Osteocyte (in vitro differentiated cells): ENCODE results near the gene TUBE1. TPM values are rescaled to one million over a fixed set of nuclear protein-coding genes. Genes with fewer than 3 reads are reported as not detected.

Source experiments
- DNase-seq: peaks from one replicate; pipeline ENCODE4 v3.0.0; 2021; ENCODE audit warnings: mixed read lengths; ENCODE audit not compliant: unreplicated experiment; ENCODE audit errors: extremely low spot score
- H3K27ac Mint-ChIP-seq: one replicate; pipeline ENCODE4 v1.8.0; 2021; ENCODE audit warnings: mild to moderate bottlenecking, mixed read lengths; ENCODE audit not compliant: unreplicated experiment
- H3K27me3 Mint-ChIP-seq: one replicate; pipeline ENCODE4 v1.8.0; 2021; ENCODE audit warnings: mixed read lengths; ENCODE audit not compliant: unreplicated experiment
- H3K36me3 Mint-ChIP-seq: one replicate; pipeline ENCODE4 v1.8.0; 2021; ENCODE audit warnings: mixed read lengths; ENCODE audit not compliant: unreplicated experiment
- H3K4me1 Mint-ChIP-seq: one replicate; pipeline ENCODE4 v1.8.0; 2021; ENCODE audit warnings: mixed read lengths; ENCODE audit not compliant: unreplicated experiment
- H3K4me3 Mint-ChIP-seq: one replicate; pipeline ENCODE4 v1.8.0; 2021; ENCODE audit warnings: mild to moderate bottlenecking, moderate library complexity, mixed read lengths; ENCODE audit not compliant: unreplicated experiment
- H3K9me3 Mint-ChIP-seq: one replicate; pipeline ENCODE4 v1.8.0; 2021; ENCODE audit warnings: mixed read lengths; ENCODE audit not compliant: unreplicated experiment
- total RNA-seq: library from RNA; stranded (reverse); gene quantifications from 2 replicates; pipeline ENCODE4 v1.2.1, GENCODE V29; 2021
- TF ChIP-seq, protein P1 (sequence below): fragments of 200-600 bp; sonication (generic); IDR thresholded peaks from 2 replicates; pipeline ENCODE4 v1.5.0; 2021; ENCODE audit warnings: antibody characterized with exemption, mild to moderate bottlenecking, moderate library complexity

Gene TUBE1
- total RNA-seq, 1 donor from 2014 or later = 27.6 TPM

- no peak for DNase-seq
- no peaks in the 10 kb centered on the region for H3K9me3 Mint-ChIP-seq
- peaks cover 7% of the 10 kb centered on the region for H3K36me3 Mint-ChIP-seq
- no peak overlapping the region for H3K27ac Mint-ChIP-seq
- TF ChIP-seq, protein P1, sequence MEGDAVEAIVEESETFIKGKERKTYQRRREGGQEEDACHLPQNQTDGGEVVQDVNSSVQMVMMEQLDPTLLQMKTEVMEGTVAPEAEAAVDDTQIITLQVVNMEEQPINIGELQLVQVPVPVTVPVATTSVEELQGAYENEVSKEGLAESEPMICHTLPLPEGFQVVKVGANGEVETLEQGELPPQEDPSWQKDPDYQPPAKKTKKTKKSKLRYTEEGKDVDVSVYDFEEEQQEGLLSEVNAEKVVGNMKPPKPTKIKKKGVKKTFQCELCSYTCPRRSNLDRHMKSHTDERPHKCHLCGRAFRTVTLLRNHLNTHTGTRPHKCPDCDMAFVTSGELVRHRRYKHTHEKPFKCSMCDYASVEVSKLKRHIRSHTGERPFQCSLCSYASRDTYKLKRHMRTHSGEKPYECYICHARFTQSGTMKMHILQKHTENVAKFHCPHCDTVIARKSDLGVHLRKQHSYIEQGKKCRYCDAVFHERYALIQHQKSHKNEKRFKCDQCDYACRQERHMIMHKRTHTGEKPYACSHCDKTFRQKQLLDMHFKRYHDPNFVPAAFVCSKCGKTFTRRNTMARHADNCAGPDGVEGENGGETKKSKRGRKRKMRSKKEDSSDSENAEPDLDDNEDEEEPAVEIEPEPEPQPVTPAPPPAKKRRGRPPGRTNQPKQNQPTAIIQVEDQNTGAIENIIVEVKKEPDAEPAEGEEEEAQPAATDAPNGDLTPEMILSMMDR = no peak
- H3K4me1 Mint-ChIP-seq = no peaks in the 10 kb centered on the region
- no peaks in the 10 kb centered on the region for H3K27me3 Mint-ChIP-seq
- H3K4me3 Mint-ChIP-seq = no peak overlapping the region
Observed at GRCh38 chr6:112065426-112065986, 21.8 kb downstream of the TUBE1 start.

DNA sequence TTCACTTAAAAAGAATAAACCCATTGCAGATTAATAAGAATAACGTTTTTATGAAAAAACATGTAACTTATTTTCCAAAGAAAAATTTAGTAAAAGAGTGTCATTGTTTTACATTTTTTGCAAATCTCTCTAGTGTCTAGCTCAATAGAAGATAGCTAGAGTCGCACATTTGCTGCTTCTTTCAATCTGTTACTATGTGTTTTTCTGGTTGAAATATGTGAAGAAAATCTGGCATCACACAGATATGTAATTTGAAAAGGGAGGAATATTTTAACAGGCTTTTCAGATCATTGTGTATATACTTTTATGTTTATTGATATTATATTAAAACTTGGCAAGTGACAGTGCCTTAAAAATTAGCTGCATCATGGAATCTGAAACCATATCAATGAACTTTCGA lies 24.3 kb downstream of the TUBE1 start:
- Mint-ChIP-seq H3K4me3 (no peak overlapping the region), H3K4me1 (no peaks in the 10 kb centered on the region), H3K27me3 (no peaks in the 10 kb centered on the region), H3K27ac (no peak overlapping the region), H3K36me3 (no peaks in the 10 kb centered on the region), H3K9me3 (no peaks in the 10 kb centered on the region)
- TF ChIP-seq, protein P1 = no peak
- no peak for DNase-seq

GRCh38 chr6:112061605-112062004 lies 25.7 kb downstream of the TUBE1 start:
- no peak overlapping the region for H3K27ac Mint-ChIP-seq
- H3K4me1 Mint-ChIP-seq = no peaks in the 10 kb centered on the region
- TF ChIP-seq, protein P1 = no peak
- H3K4me3 Mint-ChIP-seq = no peak overlapping the region
- no peak for DNase-seq
- H3K9me3 Mint-ChIP-seq = no peaks in the 10 kb centered on the region
- no peaks in the 10 kb centered on the region for H3K36me3 Mint-ChIP-seq
- no peaks in the 10 kb centered on the region for H3K27me3 Mint-ChIP-seq

DNA sequence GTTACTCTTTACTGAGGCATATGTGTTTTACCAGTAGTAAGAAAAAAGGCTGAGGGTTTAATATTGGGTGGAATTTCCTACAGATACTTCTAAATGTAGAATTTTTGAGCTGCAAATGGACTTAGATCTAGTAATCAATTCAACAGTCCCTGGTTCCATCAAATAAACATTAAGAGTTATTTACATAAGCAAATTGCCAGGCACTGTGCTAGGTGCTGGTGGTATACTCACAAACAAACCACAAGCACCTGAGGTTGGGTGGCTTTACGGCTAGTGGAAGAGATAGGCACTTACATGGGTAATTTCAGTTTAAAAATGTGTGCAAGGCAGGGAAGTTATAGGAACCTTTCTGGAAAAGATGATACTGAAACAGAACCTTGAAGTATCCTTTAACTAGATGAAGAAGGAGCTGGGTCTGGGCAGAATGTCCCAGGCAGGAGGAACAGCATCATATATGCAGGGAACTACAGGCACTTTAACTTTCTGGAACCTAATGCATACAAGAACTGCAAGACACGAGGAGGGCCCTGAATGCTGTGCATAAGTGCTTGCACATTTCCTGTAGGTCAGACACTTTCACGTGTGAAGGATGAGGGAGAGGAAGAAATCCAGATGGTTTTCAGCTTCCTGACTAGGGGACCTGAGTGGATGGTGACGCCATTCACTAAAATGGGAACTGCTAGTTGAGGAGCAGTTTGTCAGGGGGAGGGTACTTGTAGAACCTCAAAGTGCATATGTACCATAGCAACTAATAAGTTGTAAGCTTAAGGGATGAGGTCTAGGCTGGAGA lies 28.8 kb downstream of the TUBE1 start:
- Mint-ChIP-seq H3K4me1 (no peaks in the 10 kb centered on the region), H3K27me3 (no peaks in the 10 kb centered on the region), H3K27ac (no peak overlapping the region), H3K36me3 (no peaks in the 10 kb centered on the region), H3K9me3 (no peaks in the 10 kb centered on the region), H3K4me3 (no peak overlapping the region)
- TF ChIP-seq, protein P1 = no peak
- DNase-seq = no peak

GRCh38 chr6:112054555-112055190 lies 32.6 kb downstream of the TUBE1 start:
- H3K9me3 Mint-ChIP-seq = no peaks in the 10 kb centered on the region
- H3K4me1 Mint-ChIP-seq = no peaks in the 10 kb centered on the region
- TF ChIP-seq, protein P1 = no peak
- no peak overlapping the region for H3K4me3 Mint-ChIP-seq
- no peak for DNase-seq
- no peaks in the 10 kb centered on the region for H3K36me3 Mint-ChIP-seq
- H3K27me3 Mint-ChIP-seq = peaks cover 3% of the 10 kb centered on the region
- no peak overlapping the region for H3K27ac Mint-ChIP-seq
